K562 (cell line): ENCODE data around the gene CDX1. TPM values are rescaled to one million over a fixed set of nuclear protein-coding genes. Genes with fewer than 3 reads are reported as not detected.

ENCODE experiments used
- BDP1 ChIP-seq: IDR thresholded peaks from 3 replicates; pipeline ENCODE4 v1.6.1; 2011; ENCODE audit not compliant: insufficient read length, insufficient read depth
- GABPA ChIP-seq: fragments of 200-800 bp; sonication (Bioruptor generic); conservative IDR thresholded peaks from 2 replicates; pipeline ENCODE4 v1.6.1; 2016; ENCODE audit warnings: low read depth, missing genetic modification characterization, missing compliant biosample characterization
- HNRNPLL ChIP-seq: fragments of 200-400 bp; formaldehyde crosslinking; IDR thresholded peaks from 2 replicates; pipeline ENCODE4 v1.6.1; 2017; ENCODE audit warnings: low read length, low read depth, mild to moderate bottlenecking; ENCODE audit not compliant: poor library complexity, severe bottlenecking
- MTA3 ChIP-seq: fragments of 450-650 bp; formaldehyde crosslinking; IDR thresholded peaks from 2 replicates; pipeline ENCODE4 v1.6.1; 2017; ENCODE audit warnings: mild to moderate bottlenecking, borderline replicate concordance
- NCOA1 ChIP-seq: fragments of 450-650 bp; IDR thresholded peaks from 2 replicates; pipeline ENCODE4 v1.6.1; 2016; ENCODE audit warnings: low read depth
- RBBP5 ChIP-seq: fragments of 200-600 bp; sonication (generic); IDR thresholded peaks from 2 replicates; pipeline ENCODE4 v1.6.1; 2012; ENCODE audit warnings: borderline replicate concordance, mild to moderate bottlenecking, low read length, control low read depth, inconsistent platforms; ENCODE audit not compliant: insufficient read depth, poor library complexity, severe bottlenecking
- TSC22D4 ChIP-seq: fragments of 450-650 bp; IDR thresholded peaks from 2 replicates; pipeline ENCODE4 v1.6.1; 2016; ENCODE audit warnings: missing genetic modification characterization, missing biosample characterization, control low read depth
- polyA plus RNA-seq, 8 experiments: library from polyadenylated mRNA; depleted of rRNA in 4 of 8; stranded (reverse) in 5 of 8; unstranded in 3 of 8; fragments of >200 nt; fragmentation: Nextera tagmentation in 2 of 8; fragmentation: Illumina TruSeq in 1 of 8; extraction: Ambion mirVana in 2 of 8; extraction: Trizol in 1 of 8; gene quantifications; 2 replicates each; pipeline versions ENCODE4 v1.2.1 to v1.2.3, GENCODE V29; 2011 to 2014; ENCODE audit warnings: inconsistent platforms in 1 of 8, missing spikeins in 1 of 8
- total RNA-seq, 7 experiments: library from RNA; depleted of rRNA in 6 of 7; stranded (reverse); fragments of >200 nt in 6 of 7; fragmentation: Illumina TruSeq in 2 of 7; extraction: Trizol in 2 of 7; gene quantifications; 2 replicates each; pipeline versions ENCODE4 v1.2.1 to v1.2.3, GENCODE V29; 2011 to 2021; ENCODE audit warnings: low replicate concordance in 1 of 7
- TF ChIP-seq, protein P1 (sequence below), 2 experiments: fragments of 450-650 bp in 1 of 2; sonication (generic) in 1 of 2; formaldehyde crosslinking in 1 of 2; IDR thresholded peaks; 2 replicates each; pipeline versions ENCODE4 v1.7.1 to v1.9.0; 2016 to 2022; ENCODE audit warnings: inconsistent platforms in 1 of 2, mild to moderate bottlenecking in 1 of 2, missing genetic modification reagents in 1 of 2

Gene CDX1
- total and polyA plus RNA-seq, 9 of the 15 experiments (the other 6 are each of a cell fraction or from before 2014, with no cell fraction given), result 0.06 to 0.16 TPM; not detected in 7

DNA sequence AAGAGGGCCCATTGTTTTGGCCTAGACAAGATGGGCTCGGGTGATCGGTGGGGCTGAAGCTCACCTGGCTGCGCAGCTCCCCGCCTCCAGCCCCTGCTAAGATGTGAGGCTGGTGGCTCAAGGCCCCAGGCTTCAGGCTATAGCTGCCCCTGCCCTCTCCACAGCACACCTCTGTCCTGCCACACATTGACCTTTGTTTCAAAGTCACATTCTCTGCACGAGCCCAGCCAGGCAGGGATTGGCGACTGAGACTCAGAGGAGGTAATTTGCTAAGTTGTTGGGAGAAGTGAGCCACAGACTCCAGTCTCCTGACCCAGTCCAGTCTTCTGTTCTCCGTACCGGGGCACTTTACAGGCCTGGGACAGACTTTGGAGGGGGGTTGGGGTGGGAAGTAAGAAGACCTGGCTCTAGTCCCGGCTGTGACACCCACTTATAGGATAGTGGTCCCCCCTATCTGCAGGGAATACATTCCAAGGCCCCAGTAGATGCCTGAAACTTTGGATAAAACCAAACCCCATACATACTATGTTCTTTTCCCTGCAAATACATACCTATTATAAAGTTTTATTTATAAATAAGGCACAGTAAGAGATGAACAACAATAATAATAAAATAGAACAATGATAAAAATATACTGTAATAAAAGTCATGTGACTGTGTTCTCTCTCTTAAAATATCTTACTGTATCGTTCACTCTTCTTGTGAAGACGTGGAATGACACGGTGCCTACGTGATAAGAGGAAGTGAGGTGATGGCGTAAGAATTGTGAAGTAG is 24.2 kb upstream of the CDX1 start (continued):
- TF ChIP-seq, protein P1, sequence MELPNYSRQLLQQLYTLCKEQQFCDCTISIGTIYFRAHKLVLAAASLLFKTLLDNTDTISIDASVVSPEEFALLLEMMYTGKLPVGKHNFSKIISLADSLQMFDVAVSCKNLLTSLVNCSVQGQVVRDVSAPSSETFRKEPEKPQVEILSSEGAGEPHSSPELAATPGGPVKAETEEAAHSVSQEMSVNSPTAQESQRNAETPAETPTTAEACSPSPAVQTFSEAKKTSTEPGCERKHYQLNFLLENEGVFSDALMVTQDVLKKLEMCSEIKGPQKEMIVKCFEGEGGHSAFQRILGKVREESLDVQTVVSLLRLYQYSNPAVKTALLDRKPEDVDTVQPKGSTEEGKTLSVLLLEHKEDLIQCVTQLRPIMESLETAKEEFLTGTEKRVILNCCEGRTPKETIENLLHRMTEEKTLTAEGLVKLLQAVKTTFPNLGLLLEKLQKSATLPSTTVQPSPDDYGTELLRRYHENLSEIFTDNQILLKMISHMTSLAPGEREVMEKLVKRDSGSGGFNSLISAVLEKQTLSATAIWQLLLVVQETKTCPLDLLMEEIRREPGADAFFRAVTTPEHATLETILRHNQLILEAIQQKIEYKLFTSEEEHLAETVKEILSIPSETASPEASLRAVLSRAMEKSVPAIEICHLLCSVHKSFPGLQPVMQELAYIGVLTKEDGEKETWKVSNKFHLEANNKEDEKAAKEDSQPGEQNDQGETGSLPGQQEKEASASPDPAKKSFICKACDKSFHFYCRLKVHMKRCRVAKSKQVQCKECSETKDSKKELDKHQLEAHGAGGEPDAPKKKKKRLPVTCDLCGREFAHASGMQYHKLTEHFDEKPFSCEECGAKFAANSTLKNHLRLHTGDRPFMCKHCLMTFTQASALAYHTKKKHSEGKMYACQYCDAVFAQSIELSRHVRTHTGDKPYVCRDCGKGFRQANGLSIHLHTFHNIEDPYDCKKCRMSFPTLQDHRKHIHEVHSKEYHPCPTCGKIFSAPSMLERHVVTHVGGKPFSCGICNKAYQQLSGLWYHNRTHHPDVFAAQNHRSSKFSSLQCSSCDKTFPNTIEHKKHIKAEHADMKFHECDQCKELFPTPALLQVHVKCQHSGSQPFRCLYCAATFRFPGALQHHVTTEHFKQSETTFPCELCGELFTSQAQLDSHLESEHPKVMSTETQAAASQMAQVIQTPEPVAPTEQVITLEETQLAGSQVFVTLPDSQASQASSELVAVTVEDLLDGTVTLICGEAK (IDR thresholded peaks at IDR 0.05), result peak; percentile 64
- TF ChIP-seq, protein P1 (CRISPR knock-in tag; IDR thresholded peaks at IDR 0.05), result no peak
- TF ChIP-seq BDP1, result no peak
- TF ChIP-seq HNRNPLL, result peak; percentile 70
- no peak for TF ChIP-seq RBBP5
- 0 out of 2 replicates have a peak, but pooled peaks have one; percentile 51 for TF ChIP-seq MTA3
- TF ChIP-seq GABPA, result peak; percentile 44; the same call in 1 of the 2 replicates
- TF ChIP-seq NCOA1, result peak; percentile 62; the same call in 1 of the 2 replicates
- no peak for TF ChIP-seq TSC22D4 (tag)
